Occipital lobe (tissue), 2 donors: ENCODE results near the gene EEF1AKMT3. TPM values are rescaled to one million over a fixed set of nuclear protein-coding genes. Genes with fewer than 3 reads are reported as not detected.
"Not testable (repeated sequence)": the region's sequence is repeated elsewhere in the genome, so short reads cannot be mapped to it uniquely, and the experiment has no call there.

Experiments
- DNase-seq: peaks from one replicate; lab custom pipeline; 2025; lab: John Stamatoyannopoulos, UW
- total RNA-seq: library from RNA; depleted of rRNA; stranded (reverse); fragments of >200 nt; gene quantifications from one replicate; pipeline ENCODE4 v1.2.3, GENCODE V29; 2014

EEF1AKMT3 gene
- total RNA-seq, 1 donor from 2014 or later = 2.2 TPM

DNA sequence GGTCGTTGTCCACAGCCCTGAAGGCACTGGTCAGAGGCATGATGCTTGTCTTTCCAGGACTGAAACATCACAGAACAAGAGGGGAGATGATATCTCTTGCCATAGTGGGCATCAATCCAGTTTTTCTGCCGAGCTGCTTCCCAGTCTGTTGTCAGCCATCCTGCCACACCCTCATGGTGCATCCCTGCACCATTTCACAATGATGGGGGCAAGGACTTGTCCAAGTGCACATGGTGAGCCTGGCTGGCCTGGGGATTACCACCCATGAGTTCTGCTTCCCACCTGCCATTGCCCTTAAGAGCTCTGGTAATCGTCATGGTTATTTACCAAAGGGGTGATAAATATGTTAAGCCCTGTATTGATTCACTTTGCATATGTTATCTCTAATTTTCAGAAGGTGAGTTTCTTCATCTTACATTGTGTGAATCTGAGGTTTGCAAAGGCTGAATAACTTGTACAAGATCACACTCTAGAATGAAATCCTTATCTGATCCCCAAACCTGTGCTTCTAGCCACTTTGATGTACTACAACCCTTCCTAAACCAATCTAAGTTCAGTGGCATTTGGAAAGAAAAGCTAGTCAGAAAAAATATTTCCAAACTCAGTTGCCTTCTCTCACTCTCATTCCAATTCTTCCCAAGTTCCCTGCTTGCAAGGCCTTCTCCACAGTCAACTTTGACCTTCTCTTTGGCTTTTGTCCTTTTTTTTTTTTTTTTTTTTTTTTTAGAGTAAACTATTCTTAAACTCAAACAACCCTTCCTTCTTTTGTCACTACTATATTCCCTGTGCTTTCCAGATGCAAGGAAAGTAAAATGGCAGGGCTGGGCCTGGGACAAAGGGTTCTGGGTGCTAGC lies 43.8 kb downstream of the EEF1AKMT3 start:
- no peak for DNase-seq

DNA sequence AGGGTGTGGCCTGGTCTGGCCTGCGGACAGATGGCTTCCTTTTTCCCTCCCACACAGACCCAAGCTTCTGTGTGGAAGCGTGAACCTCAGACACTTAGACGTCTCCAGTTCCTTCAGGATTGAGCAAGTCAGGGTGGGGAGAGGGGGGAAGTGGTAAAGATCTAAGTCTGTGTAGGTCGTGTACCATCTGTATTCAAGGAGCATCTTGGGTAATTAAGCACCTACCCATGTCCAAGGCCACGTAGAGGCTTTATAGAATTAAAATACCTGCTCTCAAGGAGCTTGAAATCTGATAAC lies 44.4 kb downstream of the EEF1AKMT3 start:
- no peak for DNase-seq

DNA sequence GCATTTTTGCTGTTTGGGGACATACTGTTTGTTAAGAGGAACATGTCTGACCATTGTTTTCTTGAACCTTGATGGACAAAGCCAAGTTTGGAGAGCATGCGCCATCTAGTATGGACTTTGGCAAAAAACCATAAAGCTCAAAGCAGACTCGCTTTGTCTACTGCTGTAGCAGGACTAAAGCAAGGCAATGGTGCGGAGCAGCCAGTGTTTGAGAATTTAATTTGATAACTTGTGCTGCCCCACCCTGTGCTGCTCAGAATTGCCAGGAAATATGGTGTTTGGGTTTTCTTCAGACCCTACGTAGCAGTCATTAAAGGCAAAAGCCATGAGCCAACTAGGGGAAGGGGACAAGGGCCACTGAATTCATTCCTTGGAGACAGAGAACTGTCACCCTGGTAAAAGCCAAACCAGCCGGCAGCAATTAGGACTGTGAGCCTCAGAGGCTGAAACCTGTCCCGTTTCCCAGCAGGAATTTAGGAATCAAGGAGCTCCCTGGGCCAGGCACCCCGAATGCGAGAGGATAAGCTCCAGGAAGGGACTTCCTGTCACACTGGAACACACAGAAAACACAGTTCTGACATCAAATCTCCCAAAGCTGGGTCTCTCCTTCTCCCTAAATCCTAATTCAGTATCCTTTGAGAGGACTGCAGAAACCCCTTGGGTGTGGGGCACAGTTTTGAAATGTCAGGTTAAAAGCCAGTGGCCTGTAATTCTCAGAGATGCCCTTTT lies 45.0 kb downstream of the EEF1AKMT3 start:
- DNase-seq = no peak

DNA sequence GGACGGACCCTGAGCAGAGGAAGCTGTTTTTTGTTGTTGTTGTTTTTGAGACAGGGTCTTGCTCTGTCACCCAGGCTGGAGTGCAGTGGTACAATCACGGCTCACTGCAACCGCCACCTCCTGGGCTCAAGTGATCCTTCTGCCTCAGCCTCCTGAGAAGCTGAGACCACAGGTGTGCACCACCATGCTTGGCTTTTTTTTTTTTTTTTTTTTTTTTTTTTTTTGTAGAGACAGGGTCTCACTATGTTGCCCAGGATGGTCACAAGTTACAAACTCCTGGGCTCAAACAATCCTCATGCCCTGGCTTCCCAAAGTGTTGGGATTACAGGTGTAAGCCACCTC lies 45.5 kb downstream of the EEF1AKMT3 start:
- DNase-seq = not testable (repeated sequence)

DNA sequence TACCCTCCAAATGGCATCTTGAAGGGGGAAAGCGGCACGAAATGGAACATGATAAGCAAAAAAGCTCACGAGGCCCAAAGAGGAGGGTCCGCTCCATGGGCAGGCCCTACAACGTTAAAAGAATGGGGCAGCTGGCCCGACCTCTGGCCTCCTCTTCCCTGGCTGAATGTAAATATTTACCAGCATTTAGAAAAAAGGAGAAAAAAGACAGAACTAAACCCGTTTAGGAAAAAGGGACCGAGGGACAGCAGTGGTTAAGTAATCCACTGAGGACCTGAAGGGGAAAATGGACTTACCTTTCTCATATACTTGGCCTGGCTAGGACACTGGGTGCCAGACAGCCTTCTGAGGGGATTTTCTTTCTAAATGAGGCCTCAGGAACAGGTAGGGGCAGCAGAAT lies 47.7 kb downstream of the EEF1AKMT3 start:
- DNase-seq = not testable (repeated sequence)

DNA sequence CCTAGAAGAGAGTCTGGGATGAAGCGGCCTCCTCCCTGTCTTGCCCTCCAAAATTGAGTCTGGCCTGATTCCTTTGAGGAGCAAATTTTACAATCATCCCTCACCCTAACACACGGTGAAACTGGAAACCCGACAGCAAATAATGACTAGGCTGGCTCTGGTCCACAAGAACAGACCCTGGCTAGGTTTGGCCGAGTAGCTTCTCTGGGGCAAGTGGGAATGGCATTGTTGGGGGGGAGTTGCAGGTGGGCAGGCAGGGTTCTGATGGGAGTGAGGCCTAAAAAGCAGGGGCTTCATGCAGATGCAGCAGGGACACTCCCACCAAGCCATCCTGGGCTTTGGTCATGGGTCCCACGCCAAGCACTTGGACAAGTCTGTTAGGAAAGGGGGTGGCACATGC lies 48.6 kb downstream of the EEF1AKMT3 start:
- not testable (repeated sequence) for DNase-seq

DNA sequence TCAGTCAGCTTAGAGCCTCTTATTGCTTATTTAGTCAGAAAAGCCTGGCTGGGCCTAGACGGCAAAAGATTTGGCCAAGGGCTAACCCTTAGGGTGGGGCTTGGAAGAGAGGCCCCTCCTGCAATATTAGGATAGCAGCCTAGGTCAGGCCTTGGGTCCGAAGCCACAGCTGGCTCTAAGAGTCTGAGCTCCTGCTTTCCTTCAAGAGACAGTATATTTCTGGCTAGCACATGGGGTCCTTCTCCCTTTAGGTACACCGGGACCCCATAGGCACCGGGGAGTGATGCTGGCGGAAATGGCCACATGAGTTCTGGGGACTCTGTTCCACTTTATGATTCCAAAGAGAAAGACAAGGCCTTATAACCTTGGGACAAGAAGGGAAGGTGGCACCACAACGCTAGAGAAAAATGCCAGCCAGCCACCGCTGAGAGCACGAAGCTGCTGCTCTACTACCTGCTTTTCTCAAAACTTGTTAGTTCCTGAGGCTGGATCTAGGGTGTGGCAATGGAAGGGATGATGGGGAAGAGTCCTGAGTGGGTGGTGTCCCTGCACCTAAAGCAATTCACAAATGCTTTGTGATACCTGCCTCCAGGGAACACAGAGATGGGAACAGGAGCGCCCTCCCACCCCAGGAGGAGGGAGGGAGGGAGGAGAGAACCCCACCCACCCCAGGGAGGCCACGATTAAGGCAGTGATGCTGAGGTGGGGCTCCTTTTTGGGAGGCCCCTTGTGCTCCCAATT lies 49.2 kb downstream of the EEF1AKMT3 start:
- DNase-seq = no peak

DNA sequence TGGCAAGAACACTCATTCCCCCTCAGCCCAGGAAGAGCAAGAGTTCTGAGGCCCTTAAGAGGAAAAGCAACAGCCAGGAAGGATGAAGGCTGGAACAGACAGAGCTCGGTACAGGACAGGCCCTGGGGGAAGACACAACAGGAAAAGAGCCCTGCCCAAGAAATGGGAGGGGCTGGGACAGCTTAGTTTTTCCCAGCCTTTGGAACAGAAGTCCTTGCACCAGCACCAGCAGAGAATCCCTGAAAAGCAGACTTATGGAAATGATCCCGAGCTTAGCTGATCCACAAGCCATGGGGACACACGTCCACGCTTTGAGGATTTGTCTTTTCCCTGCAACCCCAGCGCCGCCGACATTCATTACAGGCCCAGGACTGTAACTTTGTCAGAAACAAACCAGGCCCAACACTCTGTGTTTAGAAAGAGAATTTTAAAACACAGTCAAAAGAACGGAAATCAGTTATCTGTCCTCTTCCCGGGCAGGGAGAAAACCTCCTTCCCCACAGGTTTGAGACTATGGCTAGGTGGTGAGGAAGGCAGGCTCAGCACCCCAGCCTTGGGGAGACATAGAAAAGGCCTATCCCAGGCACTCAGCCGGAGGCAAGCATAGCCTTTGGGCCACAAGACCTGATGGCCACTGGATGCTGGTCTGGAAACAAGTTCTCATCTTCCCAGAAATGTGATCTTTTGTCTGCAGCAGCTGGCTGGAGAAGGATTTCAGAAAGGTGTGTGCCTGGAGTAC lies 50.1 kb downstream of the EEF1AKMT3 start:
- no peak for DNase-seq

DNA sequence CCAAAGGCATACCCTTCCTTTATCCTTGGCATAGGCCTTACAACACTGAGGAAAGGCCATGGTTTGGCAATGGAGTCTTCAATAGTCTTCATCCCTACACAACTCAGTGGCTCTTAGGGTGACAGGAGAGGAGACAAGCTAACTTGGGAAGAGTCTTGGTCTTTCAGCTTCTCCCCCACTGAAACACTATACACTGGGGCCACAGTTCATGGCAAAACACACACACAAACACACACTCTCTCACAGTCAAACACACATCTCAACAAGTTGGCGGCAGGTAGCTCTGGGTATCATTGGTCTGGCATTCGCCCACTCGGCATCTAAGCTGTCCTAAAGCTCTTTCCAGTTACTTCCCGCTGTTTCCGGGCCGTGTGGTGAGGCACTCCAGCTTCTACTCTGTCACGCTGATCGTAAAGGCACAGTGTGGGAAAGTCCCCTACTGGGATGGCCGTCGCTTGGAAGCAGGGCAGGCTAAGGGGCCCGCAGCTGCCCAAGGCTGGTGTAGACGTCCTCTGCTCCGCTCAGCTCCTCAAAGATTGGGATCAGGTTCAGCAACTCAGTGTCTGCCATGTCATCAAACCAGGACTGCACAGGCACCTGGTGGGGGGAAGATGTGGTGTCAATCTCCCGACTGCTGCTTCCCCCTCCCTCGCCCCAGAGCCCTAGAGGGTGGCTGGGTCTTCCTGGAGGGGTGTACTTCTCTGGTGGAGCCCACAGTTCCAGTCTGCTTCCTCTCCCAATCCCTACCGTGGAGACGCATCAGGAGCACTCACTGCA lies 50.9 kb downstream of the EEF1AKMT3 start:
- no peak for DNase-seq

DNA sequence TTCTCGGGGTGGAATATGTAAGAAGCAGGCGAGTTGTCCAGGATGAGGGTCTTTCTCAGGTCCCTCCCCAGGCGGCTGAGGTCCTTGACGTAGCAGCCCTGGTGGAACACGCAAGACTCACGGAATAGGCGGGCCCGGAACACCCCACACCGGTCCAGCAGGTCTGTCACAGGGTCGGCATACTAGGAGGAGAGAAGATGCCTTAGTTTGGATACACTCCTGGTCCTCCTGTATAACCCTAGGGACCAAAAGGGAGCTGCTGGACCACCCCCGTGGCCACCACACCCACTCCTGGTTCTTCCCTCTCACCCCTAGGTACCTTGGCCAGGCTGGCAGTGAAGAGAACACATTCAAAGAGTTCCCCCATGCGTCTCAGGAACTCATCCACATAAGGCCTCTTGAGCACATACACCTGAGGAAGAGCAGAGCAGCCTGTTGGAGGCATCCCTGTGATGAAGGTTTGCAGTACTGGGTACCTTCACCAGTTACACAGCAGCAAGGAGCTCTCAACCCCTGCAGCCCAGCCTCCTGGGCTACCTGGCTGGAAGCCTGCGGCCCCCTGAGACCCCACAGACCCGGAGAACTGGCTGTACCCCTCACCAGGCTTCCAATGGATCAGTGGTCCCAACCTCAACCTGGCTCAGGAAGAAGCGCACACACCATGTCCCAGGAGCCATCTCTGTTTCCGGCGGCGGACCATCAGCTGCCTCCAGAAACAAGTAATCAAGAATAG lies 51.7 kb downstream of the EEF1AKMT3 start:
- no peak for DNase-seq

DNA sequence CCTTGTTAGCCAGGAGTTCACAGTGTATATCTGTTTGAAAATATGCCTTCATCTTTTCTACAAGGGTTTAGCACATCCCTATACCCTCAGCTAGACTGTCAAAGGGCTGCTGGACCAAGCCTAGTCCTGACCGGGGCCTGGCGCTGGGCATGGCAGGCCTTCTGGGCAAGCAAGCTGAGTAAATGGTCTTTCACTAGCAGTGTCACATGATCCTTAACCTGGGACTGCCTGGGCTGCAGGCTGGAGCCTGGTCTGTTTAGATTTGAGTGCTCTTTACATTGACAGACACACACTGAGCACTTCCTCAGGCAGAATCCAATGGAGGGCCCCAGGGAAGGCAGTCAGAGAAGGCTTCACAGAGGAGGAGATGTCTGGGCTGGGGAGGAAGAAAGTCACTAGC lies 53.0 kb downstream of the EEF1AKMT3 start:
- no peak for DNase-seq

DNA sequence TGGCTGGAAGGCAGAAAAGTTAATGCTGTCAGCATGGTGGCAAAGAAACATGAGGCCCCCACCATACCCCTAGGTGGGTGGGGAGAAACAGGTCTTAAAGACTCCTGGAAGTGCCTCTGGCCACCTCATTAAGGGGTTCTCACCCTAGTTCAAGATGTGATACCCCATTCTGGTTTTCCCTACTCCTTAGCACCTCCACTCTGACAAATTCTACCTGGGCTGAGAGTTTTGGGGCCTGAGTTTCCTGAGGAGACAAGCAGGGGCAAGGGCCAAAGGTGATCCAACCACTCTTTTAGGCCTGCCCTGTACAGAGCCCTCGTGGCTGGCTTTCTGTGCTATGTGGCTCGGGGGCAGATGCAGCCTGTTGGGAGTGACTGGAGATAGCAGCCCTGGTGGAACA lies 54.0 kb downstream of the EEF1AKMT3 start:
- no peak for DNase-seq

DNA sequence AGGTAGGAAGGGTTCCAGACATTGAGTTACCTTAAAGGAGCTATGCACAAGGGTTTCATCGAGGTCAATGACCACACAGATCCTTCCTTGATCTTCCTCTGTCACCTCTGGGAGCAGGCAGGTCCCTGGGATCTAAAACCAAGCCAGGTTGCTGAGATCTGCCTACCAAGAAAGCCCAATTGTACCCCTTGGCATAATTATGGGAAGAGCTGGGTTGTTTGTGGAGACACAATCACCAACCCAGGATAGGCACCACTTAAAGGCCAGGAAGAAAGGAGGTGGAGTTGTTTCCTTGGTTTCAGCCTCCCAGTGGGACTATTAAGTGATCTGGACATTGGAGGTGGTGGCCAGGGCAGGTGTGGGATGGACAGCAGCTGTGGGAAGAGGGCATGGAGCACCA lies 54.6 kb downstream of the EEF1AKMT3 start:
- DNase-seq = no peak

DNA sequence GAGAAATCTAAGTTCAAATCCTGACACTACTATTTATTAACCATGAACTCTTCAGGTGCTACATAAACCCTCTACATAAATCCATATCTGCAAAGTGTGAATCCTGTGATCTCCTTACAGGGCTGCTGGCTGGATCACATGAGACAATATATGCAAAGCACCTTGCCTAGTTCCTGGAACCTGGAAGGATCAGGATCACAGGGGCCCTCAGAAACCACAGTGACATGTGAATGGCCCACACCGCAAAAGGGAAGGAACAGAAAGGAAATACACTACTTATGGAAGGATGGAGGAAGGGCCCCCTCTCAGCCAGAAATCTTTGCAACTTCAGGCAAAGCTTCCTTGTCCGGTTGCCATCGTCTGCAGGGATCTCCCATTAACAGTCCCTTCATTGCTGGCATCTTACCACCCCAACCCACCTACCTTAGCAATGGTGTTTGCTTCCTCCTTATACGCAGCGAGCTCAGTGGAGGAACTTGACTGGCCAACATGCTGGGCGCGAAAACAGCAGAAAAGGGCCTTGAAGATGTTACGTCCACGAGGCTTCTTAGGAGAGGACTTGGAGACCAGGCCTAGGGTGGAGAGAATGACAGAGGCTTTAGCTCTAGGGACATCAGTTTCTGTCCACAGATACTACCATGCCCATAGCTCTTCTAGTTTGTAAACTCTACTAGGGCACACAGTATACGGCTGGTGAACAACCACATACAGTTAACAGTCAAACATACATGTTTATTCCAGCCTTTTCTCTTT lies 56.8 kb downstream of the EEF1AKMT3 start:
- no peak for DNase-seq

DNA sequence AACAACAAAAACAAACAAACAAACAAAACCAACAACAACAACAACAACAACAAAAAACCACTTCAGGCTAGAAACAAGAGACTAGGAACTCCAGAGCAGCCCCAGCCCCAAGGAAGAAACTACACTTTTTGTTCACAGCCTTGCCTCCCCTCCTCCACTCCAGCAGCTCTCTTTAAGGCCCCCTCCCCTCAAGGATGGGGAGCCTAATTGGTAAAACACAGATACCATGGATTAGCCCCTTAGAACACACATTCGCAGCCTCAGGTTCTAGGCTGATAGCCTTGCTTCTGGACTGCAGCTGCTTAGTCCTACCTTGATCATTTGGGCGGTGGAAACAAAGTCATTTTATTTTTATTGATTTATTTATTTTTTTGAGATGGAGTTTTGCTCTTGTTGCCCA lies 58.0 kb downstream of the EEF1AKMT3 start:
- no peak for DNase-seq
